GM12878 (cell line): ENCODE results near the gene LMO3. TPM values are rescaled to one million over a fixed set of nuclear protein-coding genes. Genes with fewer than 3 reads are reported as not detected.

ENCODE experiments used
- ATAC-seq: fragments of 200-7000 bp; cut with Tn5 transposase; 3 replicates; pipeline ENCODE4 v1.9.1; 2020; ENCODE audit warnings: mild to moderate bottlenecking, moderate library complexity
- BruUV-seq: library from RNA; stranded (reverse); fragments of 400-500 nt; replicated peaks from 2 replicates; lab custom pipeline; 2021; lab: Mats Ljungman, UMichigan
- CTCF ChIA-PET: fragments of 300-600 bp; sonication (Branson Sonifier 250); formaldehyde crosslinking; extraction: SDS; loops from one replicate; lab custom pipeline; 2021; ENCODE audit warnings: inconsistent platforms; lab: Yijun Ruan, JAX
- POLR2A ChIA-PET: fragments of 350-600 bp; formaldehyde crosslinking; extraction: SDS; loops from one replicate; lab custom pipeline; 2021; ENCODE audit warnings: inconsistent platforms; lab: Charles Lee
- RAD21 ChIA-PET: fragments of 300-600 bp; sonication (Branson Sonifier 250); formaldehyde crosslinking; loops from one replicate; lab custom pipeline; 2023; ENCODE audit warnings: antibody characterized with exemption; ENCODE audit not compliant: unreplicated experiment; lab: Charles Lee
- SMC1A ChIA-PET: fragments of 300-600 bp; sonication (Branson Sonifier 250); formaldehyde crosslinking; loops from one replicate; lab custom pipeline; 2023; ENCODE audit not compliant: unreplicated experiment, uncharacterized antibody; lab: Charles Lee
- DNase-seq: peaks from one replicate; pipeline ENCODE4 v3.0.0-alpha.2; 2011; ENCODE audit warnings: low read depth, low spot score
- FAIRE-seq: peaks from 3 replicates; lab custom pipeline; 2011; peaks lifted over from hg19 to GRCh38; lab: Jason Lieb, UNC
- H2AFZ ChIP-seq: 2 replicates; pipeline ENCODE4 v1.6.0; 2011; ENCODE audit warnings: low read depth, low read length, control low read depth; ENCODE audit not compliant: control insufficient read depth
- H3K27ac ChIP-seq: 2 replicates; pipeline ENCODE4 v1.5.1; 2011; ENCODE audit warnings: control low read depth; ENCODE audit not compliant: control insufficient read depth, insufficient read depth
- H3K27me3 ChIP-seq, 2 experiments: replicated peaks in 1 of 2; 2 replicates each; pipeline versions ENCODE4 v1.6.0 to v1.6.1; 2011; ENCODE audit warnings: low read length in 1 of 2; ENCODE audit not compliant: control insufficient read depth in 2 of 2, insufficient read depth in 2 of 2
- H3K36me3 ChIP-seq, 2 experiments: 2 replicates each; pipeline ENCODE4 v1.5.1; 2011; ENCODE audit warnings: low read length in 1 of 2; ENCODE audit not compliant: control insufficient read depth in 2 of 2, insufficient read depth in 2 of 2
- H3K4me1 ChIP-seq: 2 replicates; pipeline ENCODE4 v1.6.1; 2011; ENCODE audit warnings: mild to moderate bottlenecking, low read length, moderate library complexity, mixed read lengths; ENCODE audit not compliant: control insufficient read depth, insufficient read depth
- H3K4me2 ChIP-seq: 2 replicates; pipeline ENCODE4 v1.6.0; 2011; ENCODE audit warnings: control low read depth; ENCODE audit not compliant: control insufficient read depth, insufficient read depth
- H3K4me3 ChIP-seq: fragments of 200-600 bp; sonication (generic); 2 replicates; pipeline ENCODE4 v1.5.1; 2016
- H3K79me2 ChIP-seq: 2 replicates; pipeline ENCODE4 v1.6.0; 2011; ENCODE audit warnings: low read length; ENCODE audit not compliant: control insufficient read depth, insufficient read depth
- H3K9ac ChIP-seq: 2 replicates; pipeline ENCODE4 v1.8.0; 2011; ENCODE audit warnings: low read length, control low read depth, mixed read lengths; ENCODE audit not compliant: control insufficient read depth, insufficient read depth
- H3K9me3 ChIP-seq: replicated peaks from 3 replicates; pipeline ENCODE4 v1.5.1; 2011; ENCODE audit warnings: mild to moderate bottlenecking, low read length; ENCODE audit not compliant: control insufficient read depth, insufficient read depth
- H4K20me1 ChIP-seq: 2 replicates; pipeline ENCODE4 v1.6.0; 2011; ENCODE audit not compliant: control insufficient read depth, insufficient read depth
- CBX5 ChIP-seq: sonication (generic); IDR thresholded peaks from 2 replicates; pipeline ENCODE4 v1.6.1; 2016; ENCODE audit warnings: low read depth, moderate library complexity, mild to moderate bottlenecking, inconsistent platforms
- IRF4 ChIP-seq: IDR thresholded peaks from 2 replicates; pipeline ENCODE4 v1.6.1; 2011; ENCODE audit warnings: low read depth, low read length
- IRF5 ChIP-seq: fragments of 450-650 bp; IDR thresholded peaks from 2 replicates; pipeline ENCODE4 v1.6.1; 2017; ENCODE audit warnings: borderline replicate concordance
- JUND ChIP-seq: IDR thresholded peaks from 2 replicates; pipeline ENCODE4 v1.6.1; 2012; ENCODE audit warnings: low read depth, mild to moderate bottlenecking, low read length, improper control_type of control experiment, moderate library complexity
- RAD21 ChIP-seq: IDR thresholded peaks from 2 replicates; pipeline ENCODE4 v1.6.1; 2011; ENCODE audit warnings: mild to moderate bottlenecking, low read depth, low read length, moderate library complexity; ENCODE audit not compliant: insufficient read depth
- TCF3 ChIP-seq: IDR thresholded peaks from 2 replicates; pipeline ENCODE4 v1.6.1; 2012; ENCODE audit warnings: low read depth, mild to moderate bottlenecking, low read length, borderline replicate concordance; ENCODE audit not compliant: insufficient read depth
- WRNIP1 ChIP-seq: IDR thresholded peaks from 2 replicates; pipeline ENCODE4 v1.6.1; 2011; ENCODE audit warnings: low read depth, low read length, improper control_type of control experiment, borderline replicate concordance
- ZBTB4 ChIP-seq: fragments of 450-650 bp; formaldehyde crosslinking; IDR thresholded peaks from 2 replicates; pipeline ENCODE4 v1.4.0; 2022; ENCODE audit warnings: mild to moderate bottlenecking, moderate library complexity
- ZNF592 ChIP-seq: fragments of 450-650 bp; IDR thresholded peaks from 2 replicates; pipeline ENCODE4 v1.6.1; 2017; ENCODE audit warnings: mild to moderate bottlenecking, moderate library complexity
- ZSCAN29 ChIP-seq: fragments of 450-650 bp; IDR thresholded peaks from 2 replicates; pipeline ENCODE4 v1.6.1; 2017; ENCODE audit warnings: mild to moderate bottlenecking, moderate library complexity
- WGBS: methylation state at CpG from one replicate; pipeline ENCODE4 v1.1.6; 2016; ENCODE audit warnings: low lambda C conversion rate; ENCODE audit not compliant: insufficient replicate concordance, insufficient coverage; ENCODE audit errors: missing lambda C conversion rate; 5-methylcytosine and 5-hydroxymethylcytosine counted together
- in situ Hi-C: fragments of 300-500 bp; cut with MboI; formaldehyde crosslinking; loops from 9 replicates; pipeline ENCODE4 v1.14.3; 2018; ENCODE audit warnings: mixed read lengths
- intact Hi-C: fragments of 100-400 bp; cut with micrococcal nuclease; formaldehyde crosslinking; loops from one replicate; pipeline ENCODE4 v1.14.2; 2022; ENCODE audit not compliant: unreplicated experiment
- polyA plus RNA-seq, 11 experiments: library from polyadenylated mRNA; depleted of rRNA in 4 of 11; unstranded in 6 of 11; stranded (reverse) in 5 of 11; fragments of >200 nt; fragmentation: Nextera tagmentation in 4 of 11; fragmentation: Illumina TruSeq in 1 of 11; extraction: Ambion mirVana in 4 of 11; extraction: Trizol in 1 of 11; gene quantifications; 1 replicate in 1 of 11; 2 replicates in 10 of 11; pipeline versions ENCODE4 v1.2.1 to v1.2.3, GENCODE V29; 2011 to 2016; ENCODE audit warnings: inconsistent platforms in 2 of 11, missing spikeins in 2 of 11, low read depth in 1 of 11
- total RNA-seq, 4 experiments: library from RNA; depleted of rRNA in 3 of 4; stranded (reverse); fragments of >200 nt in 3 of 4; fragmentation: Illumina TruSeq in 1 of 4; extraction: Trizol in 1 of 4; gene quantifications; 2 replicates each; pipeline versions ENCODE4 v1.2.1 to v1.2.3, GENCODE V29; 2013 to 2021

LMO3 gene
- total and polyA plus RNA-seq, 10 of the 15 experiments (the other 5 are each of a cell fraction or from before 2014, with no cell fraction given): 1.6 to 13.5 (median 1.9) TPM

- no peak for TF ChIP-seq IRF5
- TF ChIP-seq ZSCAN29: no peak
- no peak for TF ChIP-seq WRNIP1
- no peak for TF ChIP-seq ZBTB4
- TF ChIP-seq TCF3: no peak
Measured at GRCh38 chr12:16600525-16600924, 5.4 kb downstream of the LMO3 start (continued).

GRCh38 chr12:16599081-16599480 is 6.9 kb downstream of the LMO3 start:
- SMC1A ChIA-PET: interaction anchor here (1.4 to 9.7 kb wide), 3 partner anchors 10 to 340 kb away, joined by 3 to 121 read pairs (median 64); partner anchors contain the start of gene LMO3

More at GRCh38 chr12:16599081-16599480, 6.9 kb downstream of the LMO3 start:
- Histone ChIP-seq H3K9ac (no peak overlapping the region), H3K79me2 (no peaks in the 10 kb centered on the region), H3K36me3 (no peaks in the 10 kb centered on the region), H3K4me3 (no peak overlapping the region), H3K9me3 (no peaks in the 10 kb centered on the region), H3K4me1 (no peaks in the 10 kb centered on the region), H3K4me2 (no peak overlapping the region), H2AFZ (no peak overlapping the region), H4K20me1 (no peaks in the 10 kb centered on the region), H3K27me3 (no peaks in the 10 kb centered on the region), H3K27ac (no peak overlapping the region)
- BruUV-seq: no TSS peak
- WGBS: 59% methylated on average over 6 of the region's 6 CpGs
- no peak for TF ChIP-seq CBX5
- TF ChIP-seq JUND: no peak
- no peak for TF ChIP-seq RAD21
- no peak for TF ChIP-seq IRF4
- no peak for TF ChIP-seq ZNF592
- DNase-seq (no peak), ATAC-seq (no peak), FAIRE-seq (no peak)
- in situ Hi-C loops: no loop called here
- POLR2A ChIA-PET: no interaction called here
- RAD21 ChIA-PET: interaction anchor here (0.6 kb wide), 2 partner anchors 211 to 236 kb away, joined by 3 read pairs; no protein-coding TSS in a partner anchor
- intact Hi-C loops: no loop called here
- CTCF ChIA-PET: interaction anchor here (0.9 kb wide), 1 partner anchor 9 kb away, joined by 4 read pairs; no protein-coding TSS in a partner anchor
